Measurements from ENCODE around the gene MSL3B. TPM values are rescaled to one million over a fixed set of nuclear protein-coding genes. Genes with fewer than 3 reads are reported as not detected.

MSL3B gene

DNA sequence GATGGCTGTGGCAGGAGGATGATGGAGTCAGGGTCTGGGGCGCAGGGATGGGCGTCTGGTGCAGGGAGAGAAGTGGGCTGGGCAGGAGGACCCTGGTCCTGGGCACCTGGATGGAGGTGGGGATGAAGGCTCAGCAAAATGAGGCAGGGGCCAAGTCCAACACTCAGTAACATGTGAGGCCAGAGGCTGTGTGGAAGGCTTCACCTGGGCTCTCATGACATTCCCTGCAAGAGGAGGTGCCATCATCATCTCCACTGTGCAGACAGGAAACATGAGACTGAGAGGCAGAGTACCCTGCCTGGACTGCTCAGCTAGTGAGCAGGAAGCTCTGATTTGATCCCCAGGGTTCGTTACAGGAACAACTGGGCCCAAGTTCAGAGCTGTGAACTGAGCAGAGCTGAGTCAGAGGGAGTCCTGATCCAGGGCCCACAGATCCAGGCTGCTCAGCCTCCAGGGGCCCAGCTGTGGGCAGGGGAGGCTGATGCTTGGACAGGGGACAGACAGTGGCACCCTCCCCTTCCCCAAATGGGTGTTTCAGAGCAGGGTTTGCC is 50.8 kb downstream of the MSL3B start:
- no peak for DNase-seq (ENCODE audit: low spot score)

DNA sequence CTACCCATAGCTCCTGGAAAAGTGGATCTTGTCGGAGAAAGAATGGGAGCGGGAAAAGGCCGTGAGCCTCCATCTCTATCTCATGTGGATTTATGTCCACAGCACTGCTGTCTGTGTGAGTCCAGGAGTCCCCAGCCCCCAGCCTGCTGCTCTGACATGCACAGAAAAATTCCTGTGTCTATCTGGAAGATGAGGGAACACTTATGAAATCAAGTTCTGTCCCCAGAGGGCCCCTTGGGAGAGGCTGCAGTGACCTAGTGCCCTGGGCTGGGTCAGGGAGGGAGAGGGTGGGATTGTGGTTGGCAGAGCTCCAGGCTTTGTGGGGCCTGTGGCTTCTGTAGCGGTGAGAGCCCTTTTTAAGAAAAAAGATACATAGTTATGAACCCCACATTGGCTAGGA is 51.4 kb downstream of the MSL3B start:
- DNase-seq (ENCODE audit: low spot score) = no peak

DNA sequence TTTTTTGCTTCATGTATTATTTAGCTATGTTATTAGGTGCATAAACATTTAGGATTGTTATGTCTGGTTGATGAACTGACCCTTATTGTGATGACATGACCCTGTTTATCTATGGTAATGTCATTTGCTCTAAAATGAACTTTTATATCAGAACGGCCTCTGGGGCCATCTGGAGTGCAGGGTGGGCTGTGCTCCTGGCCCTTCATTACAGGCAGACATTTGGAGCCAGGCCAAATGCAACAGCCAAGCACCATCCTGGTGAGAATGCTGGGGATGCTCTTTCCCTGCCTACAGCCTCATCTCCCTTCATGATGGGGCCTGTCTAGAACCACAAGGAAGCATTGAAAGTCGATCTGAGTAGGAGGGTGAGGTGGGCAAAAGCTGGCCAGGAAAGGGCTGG is 51.9 kb downstream of the MSL3B start:
- DNase-seq (ENCODE audit: low spot score) = no peak

DNA sequence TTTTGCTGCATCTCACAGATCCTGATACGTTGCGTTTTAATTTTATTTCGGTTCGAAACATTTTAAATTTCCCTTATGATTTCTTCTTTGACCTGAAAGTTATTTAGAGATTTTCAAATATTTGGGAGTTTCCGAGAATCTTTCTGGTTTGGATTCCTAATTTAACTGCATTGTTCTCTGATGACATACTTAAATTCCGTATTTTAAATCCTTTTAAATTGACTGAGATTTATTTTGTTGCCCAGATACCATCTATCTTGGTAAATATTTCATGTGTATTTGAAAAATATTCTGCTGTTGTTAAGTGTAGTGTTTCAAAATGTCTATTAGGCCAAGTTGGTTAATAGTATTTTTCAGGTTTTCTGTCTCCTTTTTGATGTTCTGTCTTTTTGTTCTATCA is 52.3 kb downstream of the MSL3B start:
- DNase-seq (ENCODE audit: low spot score) = no peak

Other genes with a start within 250 kb of the MSL3B start
- 47.5 TPM for gene UGT1A10, start 231.9 kb downstream of the MSL3B start, total RNA-seq
- 1.3 TPM for gene UGT1A9, start 196.5 kb downstream of the MSL3B start, total RNA-seq
- 2.2 TPM for gene UGT1A7, start 186.5 kb downstream of the MSL3B start, total RNA-seq
- gene UGT1A6, start 175.5 kb downstream of the MSL3B start, total RNA-seq = 6.3 TPM
- gene UGT1A5, start 155.5 kb downstream of the MSL3B start, total RNA-seq = 2.0 TPM
- gene UGT1A4, start 149.7 kb downstream of the MSL3B start, total RNA-seq = 5.2 TPM
- 0.86 TPM for gene UGT1A3, start 139.3 kb downstream of the MSL3B start, total RNA-seq
- gene UGT1A1, start 108.1 kb downstream of the MSL3B start, total RNA-seq = 2.6 TPM
- gene MROH2A, start 90.1 kb downstream of the MSL3B start, total RNA-seq = 1.2 TPM
- gene HJURP, start 13.9 kb downstream of the MSL3B start, total RNA-seq = 1.9 TPM
- 0.12 TPM for gene TRPM8, start 49.0 kb upstream of the MSL3B start, total RNA-seq
- not detected for gene SPP2, start 182.3 kb upstream of the MSL3B start, total RNA-seq

All from mucosa of gallbladder (tissue), 1 donor.